ENCODE measurements around the gene SIMC1.

SIMC1 gene

GRCh38 chr5:176317534-176318374 lies 79.5 kb downstream of the SIMC1 start:
- DNase-seq = no peak

- DNase-seq = no peak
Measured at GRCh38 chr5:176319827-176320554, 81.8 kb downstream of the SIMC1 start.

GRCh38 chr5:176320577-176320976 lies 82.4 kb downstream of the SIMC1 start:
- DNase-seq = no peak

GRCh38 chr5:176334031-176334770 lies 96.0 kb downstream of the SIMC1 start:
- DNase-seq = no peak

- no peak for DNase-seq
Measured at GRCh38 chr5:176337913-176338312, 99.7 kb downstream of the SIMC1 start.

- no peak for DNase-seq
Measured at GRCh38 chr5:176339304-176339703, 101.1 kb downstream of the SIMC1 start.

- DNase-seq = no peak
Measured at GRCh38 chr5:176341325-176342157, 103.3 kb downstream of the SIMC1 start.

GRCh38 chr5:176342158-176342483 lies 103.9 kb downstream of the SIMC1 start:
- DNase-seq = no peak

- no peak for DNase-seq
Measured at GRCh38 chr5:176342766-176343458, 104.7 kb downstream of the SIMC1 start.

- no peak for DNase-seq
Measured at GRCh38 chr5:176350416-176350815, 112.2 kb downstream of the SIMC1 start.

- DNase-seq = no peak
Measured at GRCh38 chr5:176352116-176352878, 114.1 kb downstream of the SIMC1 start.

- no peak for DNase-seq
Measured at GRCh38 chr5:176353533-176353932, 115.3 kb downstream of the SIMC1 start.

- DNase-seq = no peak
Measured at GRCh38 chr5:176355400-176356178, 117.4 kb downstream of the SIMC1 start.

GRCh38 chr5:176356179-176356566 lies 117.9 kb downstream of the SIMC1 start:
- no peak for DNase-seq

GRCh38 chr5:176359658-176360057 lies 121.4 kb downstream of the SIMC1 start:
- no peak for DNase-seq

GRCh38 chr5:176360894-176361436 lies 122.7 kb downstream of the SIMC1 start:
- DNase-seq = no peak

- peak; percentile 89 for DNase-seq
Measured at GRCh38 chr5:176361437-176362232, 123.4 kb downstream of the SIMC1 start, which contains the start of gene KIAA1191. KIAA1191 (minus strand) TSS chr5:176361764; CDS start chr5:176359508, 2,256 bp downstream.

- no peak for DNase-seq
Measured at GRCh38 chr5:176362233-176362490, 123.9 kb downstream of the SIMC1 start.

GRCh38 chr5:176364765-176365350 lies 126.6 kb downstream of the SIMC1 start:
- no peak for DNase-seq
